SK-N-MC (cell line): ENCODE data around the gene GDNF.

Experiments used
- EZH2 ChIP-seq: fragments of 200-600 bp; sonication (generic); IDR thresholded peaks from one replicate; pipeline ENCODE4 v1.6.1; 2017; ENCODE audit warnings: antibody characterized with exemption
- POLR2AphosphoS5 ChIP-seq: IDR thresholded peaks from 2 replicates; pipeline ENCODE4 v1.6.1; 2012; ENCODE audit warnings: mild to moderate bottlenecking, low read depth, low read length, borderline replicate concordance

GRCh38 chr5:37771731-37772130 is 68.1 kb downstream of the GDNF start:
- TF ChIP-seq EZH2 (no peak), POLR2AphosphoS5 (no peak)
